ENCODE results near the gene FAM90A26.
"Not testable (repeated sequence)": the region's sequence is repeated elsewhere in the genome, so short reads cannot be mapped to it uniquely, and the experiment has no call there.

The FAM90A26 gene

DNA sequence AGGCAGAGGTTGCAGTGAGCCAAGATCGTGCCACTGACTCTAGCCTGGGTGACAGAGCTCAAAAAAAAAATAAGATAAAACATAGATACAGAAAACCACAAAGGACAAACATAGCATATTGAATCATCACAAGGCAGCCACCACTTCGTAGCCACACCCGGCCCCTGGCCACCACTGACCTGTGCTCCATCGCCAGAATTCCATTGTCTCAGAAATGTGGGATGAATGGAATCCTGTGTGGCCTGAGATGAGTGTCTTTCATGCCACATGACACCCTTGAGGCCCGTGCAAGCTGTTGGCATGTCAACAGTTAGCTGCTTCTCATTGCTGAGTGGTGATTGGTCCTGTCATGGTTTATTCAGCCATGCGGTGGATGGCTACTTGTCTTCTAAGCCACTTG lies 10.2 kb upstream of the FAM90A26 start:
- not testable (repeated sequence) for DNase-seq

- peak; percentile 62 to 67 for DNase-seq
Measured at GRCh38 chr4:9165990-9166389, 4.2 kb upstream of the FAM90A26 start.

GRCh38 chr4:9210357-9210756 lies 40.1 kb downstream of the FAM90A26 start, which contains the start of gene USP17L10:
Gene USP17L10 (plus strand): TSS chr4:9210657. CDS start chr4:9210657, 0 bp downstream.
- DNase-seq, result not testable (repeated sequence)

DNA sequence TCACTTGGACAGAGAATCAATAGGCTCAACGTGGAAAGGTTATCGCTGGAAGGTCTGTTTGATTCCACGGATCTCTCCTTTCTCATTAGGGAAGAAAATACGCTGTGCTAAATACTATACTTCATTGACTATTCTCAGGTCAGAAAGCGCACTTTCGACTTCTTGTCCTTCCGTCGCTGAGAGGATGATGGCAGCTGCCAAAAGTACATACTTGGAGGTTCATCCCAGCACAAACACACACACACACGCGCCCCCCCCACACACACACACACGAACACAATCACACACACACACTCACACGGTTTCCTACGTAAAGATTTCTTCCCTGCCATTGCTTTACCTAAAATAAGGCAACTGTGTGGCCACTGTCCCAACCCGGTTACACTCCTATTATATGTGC lies 44.5 kb downstream of the FAM90A26 start:
- not testable (repeated sequence) for DNase-seq

- not testable (repeated sequence) for DNase-seq
Measured at GRCh38 chr4:9215105-9215504, 44.9 kb downstream of the FAM90A26 start, which contains the start of gene USP17L11. Gene USP17L11 (plus strand): TSS chr4:9215405. CDS start chr4:9215405, 0 bp downstream.

- DNase-seq, result not testable (repeated sequence)
Measured at GRCh38 chr4:9219852-9220251, 49.6 kb downstream of the FAM90A26 start, which contains the start of gene USP17L12. Gene USP17L12 (plus strand): TSS chr4:9220152. CDS start chr4:9220152, 0 bp downstream.

DNA sequence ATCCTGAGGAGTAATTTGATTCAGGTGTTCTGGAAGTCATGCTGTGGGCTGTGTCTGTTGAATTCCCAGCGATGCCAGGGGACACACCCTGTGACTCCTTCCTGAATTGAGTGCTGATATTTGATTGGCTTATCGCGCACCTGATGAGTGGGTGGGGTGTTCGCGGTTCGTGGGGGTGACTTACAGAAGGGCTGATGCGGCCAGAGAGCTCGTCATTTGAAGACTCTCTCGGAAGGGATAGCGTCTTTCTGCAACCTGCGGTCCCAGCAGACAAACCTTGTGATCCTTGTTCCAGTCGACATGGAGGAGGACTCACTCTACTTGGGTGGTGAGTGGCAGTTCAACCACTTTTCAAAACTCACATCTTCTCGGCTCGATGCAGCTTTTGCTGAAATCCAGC lies 54.4 kb downstream of the FAM90A26 start, which contains the start of gene USP17L13:
TSS of gene USP17L13 (plus strand) at position 301 of the 400 bp plus-strand sequence. CDS start at position 301, 0 bp downstream.
- not testable (repeated sequence) for DNase-seq
